Activated CD4-positive, alpha-beta T cell treated with anti-CD3 and anti-CD28 coated beads, Interleukin-2, amount 10 ng/mL, durations not matched to agents 24 days and 14 days (primary cell): Measurements from ENCODE around the gene PAPPA. TPM values are rescaled to one million over a fixed set of nuclear protein-coding genes. Genes with fewer than 3 reads are reported as not detected.

Experiments used
- DNase-seq: peaks from one replicate; pipeline ENCODE4 v3.0.0; 2022
- H3K27ac Mint-ChIP-seq: one replicate; pipeline ENCODE4 v1.8.0; 2022; ENCODE audit warnings: mild to moderate bottlenecking, mixed read lengths
- H3K27me3 Mint-ChIP-seq: one replicate; pipeline ENCODE4 v1.8.0; 2022; ENCODE audit warnings: mixed read lengths
- H3K36me3 Mint-ChIP-seq: one replicate; pipeline ENCODE4 v1.8.0; 2022; ENCODE audit warnings: low read depth, mild to moderate bottlenecking, mixed read lengths
- H3K4me1 Mint-ChIP-seq: one replicate; pipeline ENCODE4 v1.8.0; 2021; ENCODE audit warnings: mixed read lengths
- H3K4me3 Mint-ChIP-seq: one replicate; pipeline ENCODE4 v1.8.0; 2022; ENCODE audit warnings: mild to moderate bottlenecking, moderate library complexity, mixed read lengths
- H3K9me3 Mint-ChIP-seq: one replicate; pipeline ENCODE4 v1.8.0; 2021; ENCODE audit warnings: mixed read lengths
- intact Hi-C: fragments of 100-400 bp; cut with micrococcal nuclease; formaldehyde crosslinking; loops from one replicate; pipeline ENCODE4 v1.15.1; 2023
- total RNA-seq: library from RNA; stranded (reverse); gene quantifications from 2 replicates; pipeline ENCODE4 v1.2.3, GENCODE V29; 2022

Gene PAPPA
- total RNA-seq, 1 donor from 2014 or later: not detected

GRCh38 chr9:116142706-116143492 lies 10.7 kb upstream of the PAPPA start:
- DNase-seq: no peak
- no peaks in the 10 kb centered on the region for H3K4me1 Mint-ChIP-seq
- no peaks in the 10 kb centered on the region for H3K27me3 Mint-ChIP-seq
- no peak overlapping the region for H3K4me3 Mint-ChIP-seq
- H3K36me3 Mint-ChIP-seq: no peaks in the 10 kb centered on the region
- intact Hi-C loops: no loop called here
- H3K27ac Mint-ChIP-seq: no peak overlapping the region
- no peaks in the 10 kb centered on the region for H3K9me3 Mint-ChIP-seq

- Mint-ChIP-seq H3K27ac (no peak overlapping the region), H3K4me3 (no peak overlapping the region), H3K9me3 (no peaks in the 10 kb centered on the region), H3K4me1 (no peaks in the 10 kb centered on the region), H3K36me3 (no peaks in the 10 kb centered on the region), H3K27me3 (no peaks in the 10 kb centered on the region)
- no peak for DNase-seq
- intact Hi-C loops: no loop called here
Measured at GRCh38 chr9:116144038-116144437, 9.6 kb upstream of the PAPPA start.

GRCh38 chr9:116144555-116144954 lies 9.0 kb upstream of the PAPPA start:
- no peaks in the 10 kb centered on the region for H3K9me3 Mint-ChIP-seq
- H3K27me3 Mint-ChIP-seq: no peaks in the 10 kb centered on the region
- DNase-seq: no peak

GRCh38 chr9:116145036-116145435 lies 8.6 kb upstream of the PAPPA start:
- DNase-seq: no peak
- no peaks in the 10 kb centered on the region for H3K36me3 Mint-ChIP-seq

More at GRCh38 chr9:116144555-116144954, 9.0 kb upstream of the PAPPA start:
- Mint-ChIP-seq H3K36me3 (no peaks in the 10 kb centered on the region), H3K4me3 (no peak overlapping the region), H3K27ac (no peak overlapping the region), H3K4me1 (no peaks in the 10 kb centered on the region)
- intact Hi-C loops: no loop called here

GRCh38 chr9:116147821-116148220 lies 5.8 kb upstream of the PAPPA start:
- Mint-ChIP-seq H3K9me3 (no peaks in the 10 kb centered on the region), H3K27ac (no peak overlapping the region), H3K36me3 (no peaks in the 10 kb centered on the region), H3K4me1 (no peaks in the 10 kb centered on the region), H3K4me3 (no peak overlapping the region), H3K27me3 (peaks cover 26% of the 10 kb centered on the region)
- intact Hi-C loops: no loop called here
- DNase-seq: no peak

More at GRCh38 chr9:116145036-116145435, 8.6 kb upstream of the PAPPA start:
- Mint-ChIP-seq H3K4me1 (no peaks in the 10 kb centered on the region), H3K27me3 (peaks cover 3% of the 10 kb centered on the region), H3K27ac (no peak overlapping the region), H3K4me3 (no peak overlapping the region), H3K9me3 (no peaks in the 10 kb centered on the region)
- intact Hi-C loops: no loop called here

GRCh38 chr9:116149844-116150243 lies 3.7 kb upstream of the PAPPA start:
- no peak overlapping the region for H3K27ac Mint-ChIP-seq
- no peak for DNase-seq
- no peak overlapping the region for H3K4me3 Mint-ChIP-seq
- peaks cover 2% of the 10 kb centered on the region for H3K36me3 Mint-ChIP-seq
- intact Hi-C loops: loop anchor here (10.0 kb wide), 2 partner anchors 425 to 515 kb away; no protein-coding TSS in a partner anchor
- no peaks in the 10 kb centered on the region for H3K9me3 Mint-ChIP-seq
- H3K27me3 Mint-ChIP-seq: peaks cover 39% of the 10 kb centered on the region
- H3K4me1 Mint-ChIP-seq: peaks cover 2% of the 10 kb centered on the region

GRCh38 chr9:116151199-116151598 lies 2.4 kb upstream of the PAPPA start:
- H3K27ac Mint-ChIP-seq: no peak overlapping the region
- intact Hi-C loops: loop anchor here (10.0 kb wide), 2 partner anchors 424 to 514 kb away; no protein-coding TSS in a partner anchor
- H3K27me3 Mint-ChIP-seq: peaks cover 52% of the 10 kb centered on the region
- no peaks in the 10 kb centered on the region for H3K9me3 Mint-ChIP-seq
- no peak for DNase-seq
- peaks cover 7% of the 10 kb centered on the region for H3K4me1 Mint-ChIP-seq
- H3K36me3 Mint-ChIP-seq: peaks cover 2% of the 10 kb centered on the region
- H3K4me3 Mint-ChIP-seq: no peak overlapping the region

GRCh38 chr9:116151966-116152381 lies 1.6 kb upstream of the PAPPA start:
- Mint-ChIP-seq H3K9me3 (no peaks in the 10 kb centered on the region), H3K4me3 (no peak overlapping the region), H3K4me1 (peaks cover 7% of the 10 kb centered on the region), H3K36me3 (peaks cover 2% of the 10 kb centered on the region), H3K27me3 (peaks cover 60% of the 10 kb centered on the region), H3K27ac (no peak overlapping the region)
- DNase-seq: no peak
- intact Hi-C loops: loop anchor here (10.0 kb wide), 2 partner anchors 423 to 513 kb away; no protein-coding TSS in a partner anchor

- no peak for DNase-seq
- intact Hi-C loops: loop anchor here (10.0 kb wide), 2 partner anchors 422 to 512 kb away; no protein-coding TSS in a partner anchor
- H3K36me3 Mint-ChIP-seq: peaks cover 2% of the 10 kb centered on the region
- peaks cover 63% of the 10 kb centered on the region for H3K27me3 Mint-ChIP-seq
- peaks cover 7% of the 10 kb centered on the region for H3K4me1 Mint-ChIP-seq
- no peak overlapping the region for H3K4me3 Mint-ChIP-seq
- no peaks in the 10 kb centered on the region for H3K9me3 Mint-ChIP-seq
- no peak overlapping the region for H3K27ac Mint-ChIP-seq
Measured at GRCh38 chr9:116152390-116152789, 1.2 kb upstream of the PAPPA start.

- intact Hi-C loops: loop anchor here (10.0 kb wide), 2 partner anchors 422 to 512 kb away; no protein-coding TSS in a partner anchor
- peaks cover 2% of the 10 kb centered on the region for H3K36me3 Mint-ChIP-seq
- no peak overlapping the region for H3K4me3 Mint-ChIP-seq
- H3K27ac Mint-ChIP-seq: no peak overlapping the region
- H3K9me3 Mint-ChIP-seq: no peaks in the 10 kb centered on the region
- peaks cover 71% of the 10 kb centered on the region for H3K27me3 Mint-ChIP-seq
- DNase-seq: no peak
- H3K4me1 Mint-ChIP-seq: peaks cover 7% of the 10 kb centered on the region
Measured at GRCh38 chr9:116152941-116153764, 438 bp upstream of the PAPPA start.

- Mint-ChIP-seq H3K9me3 (no peaks in the 10 kb centered on the region), H3K4me3 (no peak overlapping the region), H3K4me1 (peaks cover 7% of the 10 kb centered on the region), H3K27ac (no peak overlapping the region), H3K36me3 (peaks cover 2% of the 10 kb centered on the region), H3K27me3 (peaks cover 81% of the 10 kb centered on the region)
- no peak for DNase-seq
- intact Hi-C loops: loop anchor here (10.0 kb wide), 2 partner anchors 420 to 510 kb away; no protein-coding TSS in a partner anchor
Measured at GRCh38 chr9:116154334-116154975, 864 bp downstream of the PAPPA start.

- DNase-seq: no peak
- H3K36me3 Mint-ChIP-seq: peaks cover 2% of the 10 kb centered on the region
- H3K27ac Mint-ChIP-seq: no peak overlapping the region
- peaks cover 79% of the 10 kb centered on the region for H3K27me3 Mint-ChIP-seq
- H3K4me3 Mint-ChIP-seq: no peak overlapping the region
- H3K9me3 Mint-ChIP-seq: no peaks in the 10 kb centered on the region
- peaks cover 7% of the 10 kb centered on the region for H3K4me1 Mint-ChIP-seq
- intact Hi-C loops: loop anchor here (10.0 kb wide), 2 partner anchors 420 to 510 kb away; no protein-coding TSS in a partner anchor
Measured at GRCh38 chr9:116154976-116155697, 1.5 kb downstream of the PAPPA start.

GRCh38 chr9:116155698-116156039 lies 2.1 kb downstream of the PAPPA start:
- peaks cover 2% of the 10 kb centered on the region for H3K36me3 Mint-ChIP-seq
- no peaks in the 10 kb centered on the region for H3K9me3 Mint-ChIP-seq
- no peak overlapping the region for H3K4me3 Mint-ChIP-seq
- DNase-seq: no peak
- H3K27me3 Mint-ChIP-seq: peaks cover 74% of the 10 kb centered on the region
- H3K27ac Mint-ChIP-seq: no peak overlapping the region
- intact Hi-C loops: loop anchor here (10.0 kb wide), 2 partner anchors 419 to 509 kb away; no protein-coding TSS in a partner anchor
- peaks cover 7% of the 10 kb centered on the region for H3K4me1 Mint-ChIP-seq
